K562 (cell line): Measurements from ENCODE around the gene TRNP1. TPM values are rescaled to one million over a fixed set of nuclear protein-coding genes. Genes with fewer than 3 reads are reported as not detected.
"Not testable (repeated sequence)": the region's sequence is repeated elsewhere in the genome, so short reads cannot be mapped to it uniquely, and the experiment has no call there.

Experiments used
- ATAC-seq: fragments of 200-7000 bp; cut with Tn5 transposase; 3 replicates; pipeline ENCODE4 v1.9.1; 2020; ENCODE audit warnings: moderate library complexity
- BruUV-seq: library from RNA; stranded (reverse); fragments of 400-500 nt; replicated peaks from 2 replicates; lab custom pipeline; 2021; lab: Mats Ljungman, UMichigan
- CTCF ChIA-PET: fragments of 300-600 bp; formaldehyde crosslinking; extraction: SDS; loops from one replicate; lab custom pipeline; 2021; ENCODE audit warnings: low intra/inter-chr PET ratio; lab: Yijun Ruan, JAX
- POLR2A ChIA-PET: fragments of 300-600, 350-650 bp; sonication (Branson Sonifier 250); formaldehyde crosslinking; extraction: SDS; loops from one replicate; lab custom pipeline; 2021; ENCODE audit warnings: antibody characterized with exemption, inconsistent platforms; lab: Yijun Ruan, JAX
- DNase-seq, 4 experiments: peaks; one replicate each; pipeline versions ENCODE4 v3.0.0 to v3.0.0-alpha.2; 2011 to 2018; ENCODE audit warnings: low spot score in 3 of 4, mixed read lengths in 3 of 4; ENCODE audit errors: extremely low read depth in 1 of 4
- FAIRE-seq: peaks from 2 replicates; lab custom pipeline; 2011; peaks lifted over from hg19 to GRCh38; lab: Jason Lieb, UNC
- H2AFZ ChIP-seq: 2 replicates; pipeline ENCODE4 v1.6.0; 2011; ENCODE audit warnings: low read depth, low read length, control low read depth, inconsistent platforms
- H3K27ac ChIP-seq: fragments of 200-600 bp; 3 replicates; pipeline ENCODE4 v1.8.0; 2011; ENCODE audit warnings: low read depth, mild to moderate bottlenecking, control low read depth, inconsistent platforms, low read length, moderate library complexity, mixed read lengths; ENCODE audit errors: extremely low read depth
- H3K27me3 ChIP-seq, 2 experiments: fragments of 300-600 bp in 1 of 2; 2 replicates in 1 of 2; 3 replicates in 1 of 2; pipeline versions ENCODE4 v1.6.0 to v1.8.0; 2011; ENCODE audit warnings: inconsistent platforms in 2 of 2, low read length in 2 of 2, mild to moderate bottlenecking in 1 of 2, mixed read lengths in 1 of 2, moderate library complexity in 1 of 2; ENCODE audit not compliant: control insufficient read depth in 2 of 2, insufficient read depth in 2 of 2
- H3K36me3 ChIP-seq: fragments of 300-600 bp; 3 replicates; pipeline ENCODE4 v1.8.0; 2011; ENCODE audit warnings: mild to moderate bottlenecking, low read length, inconsistent platforms; ENCODE audit not compliant: control insufficient read depth, insufficient read depth
- H3K4me1 ChIP-seq, 2 experiments: fragments of 200-600 bp in 1 of 2; replicated peaks in 1 of 2; 2 replicates in 1 of 2; 3 replicates in 1 of 2; pipeline versions ENCODE4 v1.5.1 to v1.8.0; 2011; ENCODE audit warnings: inconsistent platforms in 2 of 2, low read length in 2 of 2, mild to moderate bottlenecking in 1 of 2, mixed read lengths in 1 of 2, moderate library complexity in 1 of 2; ENCODE audit not compliant: control insufficient read depth in 2 of 2, insufficient read depth in 2 of 2
- H3K4me2 ChIP-seq: 2 replicates; pipeline ENCODE4 v1.6.1; 2011; ENCODE audit warnings: low read length, control low read depth, inconsistent platforms, mixed read lengths; ENCODE audit not compliant: insufficient read depth
- H3K4me3 ChIP-seq: fragments of 200-600 bp; sonication (generic), shearing (Covaris generic); 2 replicates; pipeline ENCODE4 v1.5.1; 2016; ENCODE audit warnings: control low read depth, inconsistent platforms
- H3K79me2 ChIP-seq: fragments of 200-600 bp; 3 replicates; pipeline ENCODE4 v1.8.0; 2011; ENCODE audit warnings: low read length, inconsistent platforms; ENCODE audit not compliant: control insufficient read depth, insufficient read depth
- H3K9ac ChIP-seq, 2 experiments: 2 replicates each; pipeline versions ENCODE4 v1.6.0 to v1.6.1; 2011; ENCODE audit warnings: low read depth in 2 of 2, low read length in 2 of 2, control low read depth in 1 of 2, inconsistent platforms in 1 of 2, mild to moderate bottlenecking in 1 of 2, mixed read lengths in 1 of 2; ENCODE audit not compliant: insufficient read depth in 1 of 2
- H3K9me1 ChIP-seq: one replicate; pipeline ENCODE4 v1.6.0; 2011; ENCODE audit warnings: inconsistent platforms, mild to moderate bottlenecking, low read length, moderate library complexity; ENCODE audit not compliant: control insufficient read depth, insufficient read depth
- H3K9me3 ChIP-seq: replicated peaks from 2 replicates; pipeline ENCODE4 v1.5.1; 2011; ENCODE audit warnings: low read depth, low read length, inconsistent platforms; ENCODE audit not compliant: control insufficient read depth, insufficient read depth
- H4K20me1 ChIP-seq: replicated peaks from 2 replicates; pipeline ENCODE4 v1.6.1; 2011; ENCODE audit warnings: low read length, inconsistent platforms, mixed read lengths; ENCODE audit not compliant: control insufficient read depth, insufficient read depth
- ZNF512 ChIP-seq: IDR thresholded peaks from 2 replicates; pipeline ENCODE4 v1.6.1; 2016; ENCODE audit warnings: missing genetic modification characterization, missing compliant biosample characterization
- WGBS: fragments of 100-300 bp; shearing (Covaris generic); methylation state at CpG from one replicate; pipeline ENCODE4 v1.1.6; 2016; ENCODE audit warnings: low coverage, mixed read lengths; ENCODE audit not compliant: insufficient coverage; ENCODE audit errors: missing lambda C conversion rate; 5-methylcytosine and 5-hydroxymethylcytosine counted together
- in situ Hi-C: fragments of 300-500 bp; cut with MboI; formaldehyde crosslinking; loops from 4 replicates; pipeline ENCODE4 v1.15.0; 2018; ENCODE audit warnings: inconsistent platforms, mixed read lengths
- intact Hi-C: fragments of 100-400 bp; cut with micrococcal nuclease; formaldehyde crosslinking; loops from 2 replicates; pipeline ENCODE4 v1.14.2; 2022
- polyA plus RNA-seq, 8 experiments: library from polyadenylated mRNA; depleted of rRNA in 4 of 8; stranded (reverse) in 5 of 8; unstranded in 3 of 8; fragments of >200 nt; fragmentation: Nextera tagmentation in 2 of 8; fragmentation: Illumina TruSeq in 1 of 8; extraction: Ambion mirVana in 2 of 8; extraction: Trizol in 1 of 8; gene quantifications; 2 replicates each; pipeline versions ENCODE4 v1.2.1 to v1.2.3, GENCODE V29; 2011 to 2014; ENCODE audit warnings: inconsistent platforms in 1 of 8, missing spikeins in 1 of 8
- total RNA-seq, 7 experiments: library from RNA; depleted of rRNA in 6 of 7; stranded (reverse); fragments of >200 nt in 6 of 7; fragmentation: Illumina TruSeq in 2 of 7; extraction: Trizol in 2 of 7; gene quantifications; 2 replicates each; pipeline versions ENCODE4 v1.2.1 to v1.2.3, GENCODE V29; 2011 to 2021; ENCODE audit warnings: low replicate concordance in 1 of 7

TRNP1 gene
- total and polyA plus RNA-seq, 9 of the 15 experiments (the other 6 are each of a cell fraction or from before 2014, with no cell fraction given), result 0.03 to 1.3 (median 0.95) TPM

GRCh38 chr1:26989403-26990109 lies 3.9 kb upstream of the TRNP1 start:
- in situ Hi-C loops, CTCF ChIA-PET, intact Hi-C loops: not testable (repeated sequence)

More at GRCh38 chr1:26989403-26990109, 3.9 kb upstream of the TRNP1 start:
- peak; percentile 77 for TF ChIP-seq ZNF512 (tag)
- not testable (repeated sequence) for FAIRE-seq, H3K4me3 ChIP-seq, H3K9me1 ChIP-seq, H3K4me2 ChIP-seq, ATAC-seq, BruUV-seq, H3K27ac ChIP-seq, H3K36me3 ChIP-seq, H3K9ac ChIP-seq, DNase-seq, H4K20me1 ChIP-seq, H3K9me3 ChIP-seq, H3K79me2 ChIP-seq, H2AFZ ChIP-seq
- POLR2A ChIA-PET, result interaction anchor here (0.6 kb wide), 1 partner anchor 19 kb away, joined by 3 read pairs; no protein-coding TSS in a partner anchor
- 1% methylated on average over 10 of the region's 12 CpGs for WGBS
- Histone ChIP-seq H3K27me3 (peaks cover 19 to 35% of the 10 kb centered on the region in 2 experiments; a peak in 4 of 5 replicates), H3K4me1 (peaks cover 6 to 24% of the 10 kb centered on the region in 2 experiments; a peak in 4 of 5 replicates)
